GM21737 (cell line): ENCODE results near the gene SLC5A4.

Experiments used
- ATAC-seq: cut with Tn5 transposase; IDR thresholded peaks from one replicate; pipeline ENCODE4 v1.9.1; 2021; ENCODE audit warnings: mild to moderate bottlenecking, moderate library complexity; ENCODE audit not compliant: unreplicated experiment

The SLC5A4 gene

DNA sequence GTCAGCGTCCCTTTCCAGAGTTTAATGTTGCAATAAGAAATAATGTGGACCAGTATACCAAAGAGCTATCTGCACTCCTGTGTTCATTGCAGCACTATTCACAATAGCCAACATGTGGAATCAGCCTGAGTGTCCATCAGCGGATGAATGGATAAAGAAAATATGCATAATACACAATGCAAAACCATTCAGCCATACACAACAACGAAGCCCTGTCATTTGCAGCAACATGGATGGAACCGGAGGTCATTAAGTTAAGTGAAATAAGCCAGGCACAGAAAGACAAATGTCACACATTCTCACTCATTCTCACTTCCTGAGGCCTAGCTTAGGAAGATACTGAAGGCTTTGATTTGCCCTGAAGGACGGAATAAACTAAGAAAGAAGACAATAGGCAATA, 22.1 kb downstream of the SLC5A4 start:
- no peak for ATAC-seq

DNA sequence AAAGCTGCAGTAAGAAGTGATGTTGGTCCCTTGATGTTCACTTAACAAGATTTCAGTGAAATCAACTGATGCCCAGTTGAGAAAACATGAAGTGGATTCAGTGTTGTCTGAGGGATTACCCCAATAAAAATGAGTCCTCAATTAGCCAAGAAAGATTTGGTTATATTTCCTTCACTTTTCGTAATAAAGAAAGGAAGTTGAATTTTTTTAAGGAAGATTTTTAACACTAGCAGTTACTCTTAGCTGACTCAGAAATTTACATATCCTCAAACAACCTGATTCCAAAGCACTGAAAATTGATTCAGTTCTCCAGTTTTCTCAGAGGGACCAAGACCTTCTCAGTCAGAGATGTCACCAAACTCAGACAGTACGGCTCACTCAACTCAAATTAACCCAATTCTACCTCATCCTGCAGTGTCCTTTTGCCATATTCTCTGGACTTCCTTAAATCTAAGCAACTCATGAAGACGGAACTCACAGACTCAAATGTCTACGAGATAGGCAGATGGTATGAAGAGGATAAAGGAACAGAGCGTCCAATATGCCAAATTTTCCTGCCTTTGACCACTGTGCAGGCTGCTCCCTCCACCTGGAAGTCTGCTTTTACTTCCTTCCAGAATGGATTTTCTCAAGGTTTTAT, 22.8 kb downstream of the SLC5A4 start:
- ATAC-seq, result no peak

DNA sequence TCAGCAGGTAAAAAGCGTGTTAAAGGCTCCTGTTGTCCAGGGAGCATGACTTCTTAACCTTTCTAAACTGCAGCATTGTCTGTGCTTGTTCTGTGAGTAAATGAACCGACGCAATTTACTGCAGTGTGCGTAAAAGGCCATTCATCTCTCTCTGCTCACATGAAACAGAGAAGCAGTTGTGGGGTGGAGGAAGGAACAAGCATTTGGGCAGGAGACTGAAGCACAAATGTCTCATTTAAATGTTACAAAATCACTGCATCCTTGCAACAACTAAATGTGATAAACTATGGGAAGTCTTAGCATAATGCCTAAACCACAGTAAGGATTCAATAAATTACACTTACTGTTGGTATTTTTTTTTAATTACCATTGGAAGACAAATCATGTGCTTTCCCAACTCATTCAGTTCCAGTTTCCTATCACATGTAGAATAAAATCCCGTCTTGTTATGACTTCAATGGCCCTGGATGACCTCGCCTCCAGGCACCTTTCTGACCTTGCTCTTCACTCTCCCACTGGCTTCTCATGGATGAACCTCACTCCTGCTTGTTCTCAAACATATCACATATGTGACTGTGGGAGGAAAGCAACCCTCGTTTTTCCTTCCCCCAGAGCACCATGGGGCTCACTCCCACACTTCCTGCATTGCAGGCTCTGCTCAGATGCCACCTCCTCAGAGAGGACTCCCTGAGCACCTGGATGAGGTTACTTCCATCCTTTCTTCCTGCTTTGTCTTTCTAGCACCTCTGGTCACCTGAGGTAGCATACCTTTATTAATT, 28.6 kb downstream of the SLC5A4 start:
- no peak for ATAC-seq

DNA sequence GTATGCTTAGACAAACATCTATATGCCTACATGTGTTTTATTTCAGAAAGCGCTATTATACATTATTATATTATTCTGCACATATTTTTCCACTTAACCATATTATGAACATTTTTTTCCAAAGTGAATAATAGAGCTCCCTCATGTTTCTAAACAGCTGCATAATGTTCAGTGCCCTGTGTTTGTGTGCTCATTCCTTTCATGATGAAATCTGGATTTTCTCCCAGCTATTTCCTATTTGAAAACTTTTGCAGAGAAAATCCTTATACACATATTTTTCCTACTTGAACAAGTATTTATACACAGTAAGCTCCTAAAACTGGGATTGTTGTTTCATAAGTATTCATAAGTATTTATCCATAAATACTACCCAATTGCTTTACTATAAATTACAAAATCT, 32.2 kb downstream of the SLC5A4 start:
- no peak for ATAC-seq

DNA sequence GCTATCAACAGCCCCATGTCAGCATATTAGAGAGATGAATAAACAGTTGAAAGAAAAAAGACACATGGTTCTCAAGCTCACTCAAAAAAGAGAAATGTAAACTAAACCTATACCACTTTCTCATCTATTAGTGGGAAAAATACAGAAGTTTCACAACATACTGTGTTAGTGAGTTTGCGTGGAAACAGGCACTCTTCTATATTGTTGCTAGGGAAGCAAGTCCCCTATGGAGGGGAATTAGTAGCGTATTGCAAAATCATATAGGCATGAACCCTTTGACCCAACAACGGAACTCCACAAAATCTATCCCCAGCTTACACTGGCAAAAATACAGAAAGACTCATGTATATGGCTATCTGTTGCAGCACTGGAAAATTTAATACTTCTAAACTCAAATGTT, 36.1 kb downstream of the SLC5A4 start:
- no peak for ATAC-seq

DNA sequence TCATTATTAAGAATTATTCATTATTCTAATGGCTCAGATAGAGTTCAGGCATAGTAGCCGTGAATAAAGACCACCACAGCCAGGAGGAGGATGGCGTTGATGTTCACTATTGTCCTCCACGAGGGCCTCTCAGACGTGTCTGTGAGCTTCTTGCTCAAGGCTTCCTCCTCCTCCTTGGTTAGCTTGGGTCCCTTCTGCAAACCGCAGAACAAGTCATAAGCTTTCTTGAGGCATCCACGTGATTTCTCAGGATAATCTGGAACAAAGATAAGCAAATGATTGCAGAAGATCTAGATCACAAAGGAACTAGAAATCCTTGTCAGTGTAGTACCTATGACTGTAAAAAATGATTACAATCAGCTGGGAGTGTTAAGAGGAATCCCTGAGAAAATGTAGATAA, 36.7 kb downstream of the SLC5A4 start:
- ATAC-seq, result no peak

DNA sequence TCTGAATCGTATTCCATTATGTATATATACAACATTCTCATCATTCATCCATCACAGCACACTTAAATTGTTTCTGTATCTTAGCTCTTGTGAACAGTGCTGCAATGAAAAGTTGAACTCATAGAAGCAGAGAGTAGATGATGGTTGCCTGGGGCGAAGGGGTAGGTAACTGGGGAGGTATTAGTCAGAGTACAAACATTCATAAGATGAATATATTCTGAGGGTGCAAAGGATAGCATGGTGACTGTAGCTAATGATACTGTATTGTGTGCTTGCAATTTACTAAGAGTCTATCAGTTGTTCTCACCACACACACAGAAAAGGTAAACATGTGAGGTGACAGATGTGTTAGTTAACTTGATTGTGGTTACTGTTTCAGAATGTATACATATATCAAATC, 37.7 kb downstream of the SLC5A4 start:
- ATAC-seq, result no peak

DNA sequence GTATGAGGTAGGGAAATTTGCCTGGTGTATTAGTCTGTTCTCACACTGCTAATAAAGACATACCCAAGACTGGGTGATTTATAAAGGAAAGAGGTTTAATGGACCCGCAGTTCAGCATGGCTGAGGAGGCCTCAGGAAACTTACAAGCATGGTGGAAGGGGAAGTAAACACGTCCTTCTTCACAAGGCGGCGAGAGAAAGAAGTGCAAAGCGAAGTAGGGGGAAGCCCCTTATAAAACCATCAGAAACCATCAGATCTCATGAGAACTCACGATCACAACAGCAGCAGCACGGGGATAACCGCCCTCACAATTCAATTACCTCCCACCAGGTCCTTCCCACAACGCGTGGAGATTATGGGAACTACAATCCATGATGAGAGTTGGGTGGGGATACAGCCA, 38.2 kb downstream of the SLC5A4 start:
- ATAC-seq, result no peak

DNA sequence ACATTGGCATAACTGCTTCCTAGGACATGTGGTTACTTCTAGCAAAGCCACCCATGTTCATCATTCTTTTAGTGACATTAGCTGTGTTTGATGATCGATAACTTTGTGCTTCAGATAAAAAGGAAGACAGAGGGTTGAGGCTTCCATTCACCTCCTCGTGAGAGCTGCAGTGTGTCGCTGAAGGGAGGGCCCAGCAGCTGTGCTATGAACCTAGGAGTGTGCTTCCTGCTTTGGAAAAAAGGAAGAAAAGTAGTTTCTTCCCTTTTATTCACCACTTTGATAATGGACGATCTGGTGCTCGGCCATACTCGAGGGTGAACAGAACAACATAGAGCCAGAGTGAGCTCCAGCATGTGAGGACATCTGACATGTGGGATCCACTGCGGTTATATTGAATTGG, 44.1 kb downstream of the SLC5A4 start:
- ATAC-seq, result no peak

DNA sequence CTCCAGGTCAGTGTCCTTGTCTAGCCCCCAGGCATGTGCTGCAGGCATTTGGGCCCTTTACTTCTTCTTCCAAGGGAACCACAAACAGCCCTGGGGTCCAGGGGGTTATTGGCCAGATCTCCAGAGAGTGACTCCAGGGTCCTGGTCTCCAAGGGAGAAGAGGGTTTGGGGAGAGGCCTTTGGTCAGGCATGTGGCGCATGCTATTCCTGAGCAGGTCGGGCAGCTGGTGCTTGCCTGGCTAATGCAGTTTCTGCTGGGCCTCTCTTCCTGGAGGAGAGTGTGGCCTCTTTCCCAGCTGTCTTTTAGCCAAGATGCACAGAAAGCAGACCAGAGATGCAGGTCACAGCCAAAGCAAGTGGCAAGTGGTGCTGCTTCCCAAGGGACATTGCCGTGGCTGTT, 46.5 kb downstream of the SLC5A4 start:
- no peak for ATAC-seq

DNA sequence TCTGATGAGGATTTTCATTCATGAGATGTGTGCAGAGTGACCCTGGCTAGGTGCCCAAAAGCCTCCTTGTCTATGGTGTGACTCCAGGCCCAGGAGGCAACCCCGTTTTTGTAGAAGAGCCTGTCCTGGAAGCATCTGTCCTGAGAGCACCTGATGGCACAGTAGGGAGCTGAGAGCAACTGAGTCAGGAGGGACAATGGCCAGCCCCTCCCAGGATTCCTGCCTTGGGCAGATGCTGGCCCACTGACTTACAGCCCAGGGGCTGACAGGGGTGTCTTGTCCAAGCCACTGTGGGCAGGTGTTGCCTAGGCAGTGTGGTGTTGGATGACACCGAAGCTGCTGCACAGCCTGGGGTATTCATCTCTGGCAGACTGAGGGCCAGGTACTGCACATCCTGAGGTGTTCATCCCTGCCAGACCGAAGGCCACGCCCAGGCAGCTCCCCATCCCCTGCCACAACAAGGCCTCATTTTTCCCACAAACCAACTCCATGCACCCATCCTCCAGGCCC, 47.1 kb downstream of the SLC5A4 start:
- ATAC-seq, result no peak

DNA sequence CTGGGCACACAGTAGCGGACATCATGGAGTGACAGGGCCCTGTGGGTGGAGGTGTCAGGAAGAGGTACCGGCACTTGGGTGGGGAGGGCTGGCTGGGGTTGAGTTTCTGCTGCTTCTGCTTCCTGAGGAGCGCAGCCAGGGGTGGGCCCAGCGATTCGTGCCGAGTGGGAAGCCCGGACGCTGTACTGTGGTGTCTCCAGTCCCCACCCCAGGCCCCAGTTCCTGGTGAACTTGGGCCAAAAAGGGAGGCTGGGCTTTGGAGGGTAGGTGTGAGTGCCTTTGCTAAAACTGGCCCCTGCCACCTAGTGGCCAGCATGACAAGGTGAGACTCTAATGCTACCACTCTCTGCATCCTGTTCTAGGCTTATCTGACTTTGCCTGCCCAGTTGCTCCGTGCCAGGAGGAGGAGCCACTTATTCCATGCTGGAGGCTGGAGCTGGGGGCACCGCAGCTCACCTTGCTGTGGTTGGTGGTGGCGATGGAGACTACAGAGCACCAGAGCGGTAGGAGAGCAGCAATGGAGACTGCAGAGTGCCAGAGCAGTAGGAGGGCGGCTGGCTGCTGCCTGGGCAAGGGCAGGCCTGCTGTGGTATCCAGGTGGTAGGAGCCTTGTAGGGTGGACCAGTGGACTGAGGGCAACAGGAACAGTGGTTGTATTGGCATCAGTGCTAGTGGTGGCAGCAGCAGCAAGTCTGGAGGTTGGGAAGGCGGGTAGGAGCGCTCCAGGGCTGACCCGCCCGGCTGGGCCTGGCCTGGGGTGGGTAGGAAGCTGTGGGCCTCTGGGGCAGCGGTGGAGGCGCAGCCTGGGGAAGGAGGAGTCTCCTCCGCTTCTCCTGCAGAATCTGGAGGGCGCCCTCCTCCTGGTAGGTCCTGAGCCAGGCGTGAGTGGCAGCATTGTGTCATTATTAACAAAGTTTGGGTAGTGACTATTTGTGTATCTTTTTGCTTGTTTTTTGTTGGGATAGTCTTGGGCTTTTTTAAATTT, 48.1 kb downstream of the SLC5A4 start:
- no peak for ATAC-seq

DNA sequence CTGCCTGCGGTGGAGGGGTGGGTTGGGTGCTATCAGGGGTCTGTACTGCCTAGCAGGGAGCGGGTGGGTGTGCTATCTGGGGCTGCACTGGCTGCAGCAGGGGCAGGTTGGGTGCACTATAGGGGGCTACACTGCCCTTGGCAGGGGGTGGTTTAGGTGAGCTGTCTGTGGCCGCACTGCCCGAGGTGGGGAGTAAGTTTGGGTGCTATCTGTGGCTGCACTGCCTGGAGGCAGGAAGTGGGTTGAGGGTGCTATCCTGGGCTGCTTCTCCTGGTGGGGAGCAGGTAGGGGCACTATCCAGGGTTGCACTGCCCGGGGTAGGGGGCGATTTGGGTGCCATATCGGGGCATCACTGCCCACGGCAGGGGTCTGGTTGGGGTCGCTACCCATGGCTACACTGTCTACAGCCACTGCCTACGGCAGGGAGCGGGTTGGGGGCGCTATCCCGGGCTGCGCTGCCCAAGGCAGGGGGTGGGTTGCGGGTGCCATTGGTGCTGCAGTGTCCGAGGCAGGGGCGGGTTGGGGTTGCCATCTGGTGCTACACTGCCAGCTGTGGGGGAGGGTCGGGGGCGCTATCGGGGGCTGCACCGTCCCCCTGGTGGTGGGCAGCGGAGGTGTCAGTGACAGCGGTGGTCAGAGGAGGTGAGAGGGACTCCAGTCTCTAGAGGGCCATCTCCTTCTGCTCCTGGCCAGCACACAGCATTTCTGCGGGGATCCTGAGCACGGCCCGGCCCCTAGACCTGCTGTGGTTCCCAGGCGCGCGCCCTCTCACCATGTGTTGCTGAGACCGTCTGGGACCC, 49.0 kb downstream of the SLC5A4 start:
- no peak for ATAC-seq

DNA sequence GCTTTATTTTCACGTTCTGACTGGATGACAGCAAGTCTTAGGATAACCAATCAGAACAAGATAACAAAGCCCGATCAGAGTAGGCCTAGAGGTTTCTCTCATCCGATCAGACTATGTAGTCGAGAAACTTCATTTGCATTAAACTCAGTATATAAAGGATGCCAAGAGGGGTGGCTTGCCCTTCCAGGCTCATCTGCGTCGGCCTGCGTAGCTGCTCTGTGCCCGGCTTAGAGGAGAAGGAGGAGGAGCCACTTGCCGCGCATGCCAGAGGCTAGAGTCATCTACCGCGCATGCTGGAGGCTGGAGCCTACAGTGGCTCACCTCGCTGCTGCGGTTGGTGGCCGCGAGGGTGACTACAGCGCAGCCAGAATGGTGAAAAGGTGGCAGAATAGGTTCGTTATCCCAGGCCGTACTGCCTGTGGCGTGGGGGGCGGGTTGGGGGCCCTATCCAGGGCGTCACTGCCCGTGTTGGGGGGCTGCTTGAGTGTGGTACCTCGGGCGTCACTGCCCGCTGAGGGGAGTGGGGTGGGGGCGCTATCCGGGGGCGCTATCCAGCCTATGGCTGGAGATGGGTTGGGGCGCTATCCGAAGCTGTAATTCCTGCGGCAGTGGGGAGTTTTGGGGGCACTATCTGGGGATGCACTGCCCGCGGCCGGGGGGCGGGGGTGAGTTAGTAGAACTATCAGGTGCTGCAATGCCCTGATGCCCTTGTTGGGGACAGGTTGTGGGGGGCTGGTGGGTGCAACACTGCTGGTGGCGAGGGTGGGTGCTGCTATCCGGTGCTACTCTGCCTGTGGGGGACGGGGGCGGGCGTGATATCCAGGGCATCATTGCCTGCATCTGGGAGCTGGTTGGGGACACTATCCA, 50.1 kb downstream of the SLC5A4 start, which contains the start of gene RFPL2:
RFPL2 (minus strand) TSS at position 218 of the 867 bp plus-strand sequence. CDS start 2,622 bp downstream, outside the sequence.
- ATAC-seq, result no peak

DNA sequence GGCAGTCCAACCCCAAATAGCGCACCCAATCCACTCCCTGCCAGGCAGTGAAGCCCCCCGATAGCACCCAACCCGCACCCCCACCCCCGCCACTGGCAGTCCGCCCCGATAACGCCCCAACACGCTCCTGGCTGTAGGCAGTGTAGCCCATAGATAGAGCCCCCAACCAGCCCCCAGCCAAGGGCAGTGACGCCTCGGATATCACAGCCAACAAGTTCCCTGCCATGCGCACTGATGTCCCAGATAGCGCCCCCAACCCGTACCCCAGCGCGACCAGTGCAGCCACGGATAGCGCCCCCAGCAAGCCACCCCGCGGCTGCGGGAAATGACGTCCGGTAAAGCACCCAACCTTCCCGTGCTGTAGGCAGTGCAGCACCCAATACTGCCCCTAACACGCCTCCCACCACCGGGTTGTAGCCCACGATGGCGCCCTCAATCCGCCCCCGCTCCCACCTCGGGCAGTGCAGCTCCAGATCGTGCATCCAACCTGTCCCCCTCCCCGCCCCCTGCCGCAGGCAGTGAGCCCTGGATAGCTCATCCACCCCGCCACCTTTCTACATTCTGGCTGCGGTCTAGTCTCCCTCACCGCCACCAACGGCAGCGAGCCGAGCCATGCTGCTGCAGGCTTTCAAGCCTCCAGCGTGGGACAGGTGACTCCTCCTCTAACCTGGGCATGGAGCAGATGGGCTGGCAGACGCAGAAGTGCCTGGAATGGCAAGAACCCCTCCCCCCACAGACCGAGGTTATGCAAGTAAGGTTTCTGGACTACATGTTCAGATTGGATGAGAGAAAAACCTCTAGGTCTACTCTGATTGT, 50.9 kb downstream of the SLC5A4 start:
- ATAC-seq, result no peak

DNA sequence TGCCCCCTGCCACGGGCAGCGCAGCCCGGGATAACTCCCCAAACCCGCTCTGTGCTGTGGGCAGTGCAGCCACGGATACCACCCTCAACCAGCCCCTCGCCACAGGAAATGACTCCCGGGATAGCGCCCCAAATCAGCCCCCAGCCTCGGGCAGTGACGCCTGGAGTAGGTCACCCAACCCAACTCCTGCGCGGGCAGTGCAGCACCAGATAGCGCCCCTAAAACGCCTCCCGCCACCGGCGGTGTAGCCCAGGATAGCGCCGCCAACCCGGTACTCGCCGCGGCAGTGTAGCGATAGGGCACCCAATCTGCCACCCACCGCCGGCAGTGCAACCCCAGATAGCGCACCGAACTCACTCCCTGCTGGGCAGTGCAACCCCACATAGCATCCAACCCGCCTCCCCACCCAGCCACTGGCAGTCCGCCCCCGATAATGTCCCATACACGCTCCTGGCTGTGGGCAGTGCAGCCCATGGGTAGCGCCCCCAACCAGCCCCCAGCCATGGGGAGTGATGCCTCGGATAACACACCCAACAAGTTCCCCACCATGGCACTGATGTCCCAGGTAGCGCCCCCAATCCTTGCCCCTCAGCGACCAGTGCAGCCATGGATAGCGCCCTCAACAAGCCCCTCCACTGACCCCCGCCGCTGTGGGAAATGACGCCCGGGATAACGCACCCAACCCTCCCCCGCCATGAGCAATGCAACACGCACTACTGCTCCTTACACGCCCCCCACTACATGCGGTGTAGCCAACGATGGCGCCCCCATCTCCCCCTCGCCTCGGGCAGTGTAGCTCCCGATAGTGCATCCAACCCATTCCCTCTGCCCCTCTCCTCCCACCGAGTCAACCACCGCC, 51.7 kb downstream of the SLC5A4 start:
- ATAC-seq, result no peak

DNA sequence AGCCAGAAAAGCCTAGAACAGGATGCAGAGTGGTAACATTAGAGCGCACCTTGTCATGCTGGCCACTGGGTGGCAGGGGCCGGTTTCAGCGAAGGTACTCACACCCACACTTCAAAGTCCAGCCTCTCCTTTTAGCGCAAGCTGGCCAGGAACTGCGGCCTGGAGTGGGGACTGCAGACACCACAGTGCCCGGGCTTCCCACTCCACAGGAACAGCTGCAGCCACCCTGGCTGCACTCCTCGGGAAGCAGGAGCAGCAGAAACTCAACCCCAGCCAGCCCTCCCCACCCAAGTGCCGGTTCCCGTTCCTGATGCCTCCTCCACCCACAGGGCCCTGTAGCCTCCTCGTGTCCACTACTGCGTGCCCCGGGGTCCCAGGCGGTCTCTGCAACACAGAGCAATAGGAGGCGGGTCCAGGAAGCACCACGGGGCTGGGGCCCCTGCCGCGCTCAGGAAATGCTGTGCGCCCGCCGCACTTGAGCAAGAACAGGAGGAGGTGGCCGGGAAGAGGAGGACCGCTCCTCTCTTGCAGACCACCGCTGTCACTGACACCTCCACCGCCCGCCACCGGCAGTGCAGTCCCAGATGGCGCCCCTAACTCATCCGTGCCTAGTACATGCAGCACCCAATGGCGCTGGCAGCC, 52.5 kb downstream of the SLC5A4 start:
- ATAC-seq, result no peak
